CD4-positive, alpha-beta T cell (primary cell): ENCODE results near the gene SPIN4. TPM values are rescaled to one million over a fixed set of nuclear protein-coding genes. Genes with fewer than 3 reads are reported as not detected.
"Not testable (repeated sequence)": the region's sequence is repeated elsewhere in the genome, so short reads cannot be mapped to it uniquely, and the experiment has no call there.

Experiments used
- ATAC-seq: fragments of 200-7000 bp; cut with Tn5 transposase; one replicate; pipeline ENCODE4 v1.10.0; 2022; ENCODE audit warnings: mild to moderate bottlenecking; ENCODE audit not compliant: poor library complexity
- CTCF ChIA-PET: fragments of 350-600 bp; sonication (Branson Sonifier 250); formaldehyde crosslinking; loops from one replicate; lab custom pipeline; 2021; ENCODE audit warnings: antibody characterized with exemption, inconsistent platforms; lab: Charles Lee
- POLR2A ChIA-PET: fragments of 350-600 bp; sonication (Branson Sonifier 250); formaldehyde crosslinking; loops from one replicate; lab custom pipeline; 2021; ENCODE audit warnings: antibody characterized with exemption, inconsistent platforms; lab: Charles Lee
- DNase-seq, 14 experiments: peaks; one replicate each; pipeline ENCODE4 v3.0.0-alpha.2; 2013 to 2020; ENCODE audit warnings: mixed read lengths in 2 of 14
- H3K27ac ChIP-seq, 2 donors: one replicate each; pipeline versions ENCODE4 v1.5.1 to v1.7.0; 2013; ENCODE audit warnings: low read length in 2 of 2, low read depth in 1 of 2, mild to moderate bottlenecking in 1 of 2
- H3K27me3 ChIP-seq, 2 experiments: 1 replicate in 1 of 2; 2 replicates in 1 of 2; pipeline versions ENCODE4 v1.6.1 to v1.7.0; 2013; ENCODE audit warnings: low read length in 2 of 2, control low read depth in 1 of 2, mild to moderate bottlenecking in 1 of 2, moderate library complexity in 1 of 2; ENCODE audit not compliant: insufficient read depth in 2 of 2, control insufficient read depth in 1 of 2
- H3K36me3 ChIP-seq: one replicate; pipeline ENCODE4 v1.6.1; 2013; ENCODE audit warnings: low read length, control low read depth; ENCODE audit not compliant: insufficient read depth
- H3K4me1 ChIP-seq: one replicate; pipeline ENCODE4 v1.6.1; 2013; ENCODE audit warnings: low read length, control low read depth; ENCODE audit not compliant: insufficient read depth
- H3K4me3 ChIP-seq: one replicate; pipeline ENCODE4 v1.5.1; 2013; ENCODE audit warnings: mild to moderate bottlenecking, low read length, moderate library complexity
- H3K9me3 ChIP-seq, 2 experiments: 1 replicate in 1 of 2; 2 replicates in 1 of 2; pipeline versions ENCODE4 v1.6.1 to v1.7.0; 2013; ENCODE audit warnings: low read length in 2 of 2, mild to moderate bottlenecking in 2 of 2, control low read depth in 1 of 2, moderate library complexity in 1 of 2; ENCODE audit not compliant: control insufficient read depth in 1 of 2, insufficient read depth in 1 of 2
- H3K27ac Mint-ChIP-seq: one replicate; pipeline ENCODE4 v1.8.0; 2020; ENCODE audit warnings: mixed read lengths
- H3K27me3 Mint-ChIP-seq: one replicate; pipeline ENCODE4 v1.8.0; 2021; ENCODE audit warnings: mixed read lengths
- H3K36me3 Mint-ChIP-seq: one replicate; pipeline ENCODE4 v1.8.0; 2021; ENCODE audit warnings: low read depth, mixed read lengths
- H3K4me1 Mint-ChIP-seq: one replicate; pipeline ENCODE4 v1.8.0; 2021; ENCODE audit warnings: low read depth, mixed read lengths
- H3K4me3 Mint-ChIP-seq: one replicate; pipeline ENCODE4 v1.8.0; 2020; ENCODE audit warnings: mild to moderate bottlenecking, mixed read lengths
- H3K9me3 Mint-ChIP-seq: one replicate; pipeline ENCODE4 v1.8.0; 2020; ENCODE audit warnings: mixed read lengths
- CTCF ChIP-seq: fragments of 200-600 bp; IDR thresholded peaks from one replicate; pipeline ENCODE4 v1.8.0; 2022; ENCODE audit warnings: antibody characterized with exemption, mild to moderate bottlenecking
- intact Hi-C, 2 experiments: fragments of 100-400 bp; cut with DNase I in 1 of 2; cut with micrococcal nuclease in 1 of 2; formaldehyde crosslinking; loops; one replicate each; pipeline versions ENCODE4 v1.15.1 to v1.9.0; 2023 to 2025; cut with DNase I, micrococcal nuclease
- total RNA-seq, 174 experiments: library from RNA in 2 of 174; stranded (reverse) in 2 of 174; gene quantifications; one replicate each; pipeline ENCODE4 v1.2.3 and lab custom pipeline; 2021 to 2026

Gene SPIN4
- total RNA-seq, 2 experiments from 2014 or later, result 1.0 to 1.1 TPM

GRCh38 chrX:63387411-63387810, 36.3 kb upstream of the SPIN4 start:
- no peak for ATAC-seq
- TF ChIP-seq CTCF, result no peak
- CTCF ChIA-PET, result no interaction called here

DNA sequence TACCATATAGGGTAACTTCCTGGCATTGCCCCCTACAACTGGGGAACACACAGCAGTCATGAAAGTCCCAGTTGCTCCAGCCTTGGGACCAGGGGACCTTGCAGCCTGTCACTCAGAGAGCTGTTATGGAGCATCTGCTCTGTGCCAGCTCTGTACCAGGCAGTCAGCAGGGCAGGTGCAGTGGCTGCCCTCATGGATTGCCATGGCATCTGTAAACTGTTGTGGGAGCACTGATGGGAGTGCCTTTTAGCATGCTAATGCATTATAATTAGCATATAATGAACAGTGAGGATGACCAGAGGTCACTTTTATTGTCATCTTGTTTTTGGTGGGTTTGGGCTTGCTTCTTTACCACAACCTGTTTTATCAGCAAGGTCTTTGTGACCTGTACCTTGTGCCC, 33.1 kb upstream of the SPIN4 start:
- intact Hi-C loops, H3K9me3 Mint-ChIP-seq, H3K4me1 Mint-ChIP-seq, CTCF ChIA-PET, ATAC-seq, H3K27me3 Mint-ChIP-seq, H3K27ac ChIP-seq, H3K9me3 ChIP-seq, H3K4me3 ChIP-seq, DNase-seq, H3K27ac Mint-ChIP-seq, POLR2A ChIA-PET, H3K4me3 Mint-ChIP-seq, H3K27me3 ChIP-seq, H3K4me1 ChIP-seq, H3K36me3 Mint-ChIP-seq, H3K36me3 ChIP-seq: not testable (repeated sequence)

More at GRCh38 chrX:63387411-63387810, 36.3 kb upstream of the SPIN4 start:
- Histone ChIP-seq H3K36me3 (no peaks in the 10 kb centered on the region), H3K27ac (no peak overlapping the region), H3K9me3 (peaks cover 0 to 3% of the 10 kb centered on the region in 2 experiments), H3K27me3 (no peaks in the 10 kb centered on the region), H3K4me1 (no peaks in the 10 kb centered on the region), H3K4me3 (no peak overlapping the region)
- DNase-seq, result no peak
- H3K27ac Mint-ChIP-seq, result no peak overlapping the region
- H3K27me3 Mint-ChIP-seq, result no peaks in the 10 kb centered on the region
- H3K36me3 Mint-ChIP-seq, result no peaks in the 10 kb centered on the region
- intact Hi-C loops, result no loop called here
- no peaks in the 10 kb centered on the region for H3K4me1 Mint-ChIP-seq
- H3K9me3 Mint-ChIP-seq, result no peaks in the 10 kb centered on the region
- POLR2A ChIA-PET, result no interaction called here
- no peak overlapping the region for H3K4me3 Mint-ChIP-seq

- H3K4me1 ChIP-seq, H3K9me3 ChIP-seq, intact Hi-C loops, POLR2A ChIA-PET, CTCF ChIA-PET, H3K36me3 Mint-ChIP-seq, H3K4me3 Mint-ChIP-seq, DNase-seq, H3K4me3 ChIP-seq, H3K4me1 Mint-ChIP-seq, H3K9me3 Mint-ChIP-seq, ATAC-seq, H3K27me3 ChIP-seq, H3K27ac Mint-ChIP-seq, H3K27ac ChIP-seq, H3K27me3 Mint-ChIP-seq, H3K36me3 ChIP-seq: not testable (repeated sequence)
These were observed 21.9 kb upstream of the SPIN4 start for GRCh38 chrX:63373012-63373411.

DNA sequence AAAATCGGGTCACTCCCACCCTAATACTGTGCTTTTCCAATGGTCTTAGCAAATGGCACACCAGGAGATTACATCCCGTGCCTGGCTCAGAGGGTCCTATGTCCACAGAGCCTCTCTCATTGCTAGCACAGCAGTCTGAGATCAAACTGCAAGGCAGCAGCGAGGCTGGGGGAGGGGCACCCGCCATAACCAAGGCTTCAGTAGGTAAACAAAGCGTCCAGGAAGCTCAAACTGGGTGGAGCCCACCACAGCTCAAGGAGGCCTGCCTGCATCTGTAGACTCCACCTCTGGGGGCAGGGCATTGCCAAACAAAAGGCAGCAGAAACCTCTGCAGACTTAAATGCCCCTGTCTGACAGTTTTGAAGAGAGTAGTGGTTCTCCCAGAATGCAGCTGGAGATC, 16.6 kb upstream of the SPIN4 start:
- H3K4me3 Mint-ChIP-seq, POLR2A ChIA-PET, H3K36me3 Mint-ChIP-seq, H3K27me3 ChIP-seq, H3K4me1 ChIP-seq, H3K27ac ChIP-seq, intact Hi-C loops, H3K36me3 ChIP-seq, CTCF ChIA-PET, H3K4me3 ChIP-seq, H3K9me3 Mint-ChIP-seq, H3K27me3 Mint-ChIP-seq, DNase-seq, ATAC-seq, H3K27ac Mint-ChIP-seq, H3K4me1 Mint-ChIP-seq: not testable (repeated sequence)
- H3K9me3 ChIP-seq, result peaks cover 8 to 12% of the 10 kb centered on the region in 2 experiments
